ENCODE measurements around the gene ESPN.

DNA sequence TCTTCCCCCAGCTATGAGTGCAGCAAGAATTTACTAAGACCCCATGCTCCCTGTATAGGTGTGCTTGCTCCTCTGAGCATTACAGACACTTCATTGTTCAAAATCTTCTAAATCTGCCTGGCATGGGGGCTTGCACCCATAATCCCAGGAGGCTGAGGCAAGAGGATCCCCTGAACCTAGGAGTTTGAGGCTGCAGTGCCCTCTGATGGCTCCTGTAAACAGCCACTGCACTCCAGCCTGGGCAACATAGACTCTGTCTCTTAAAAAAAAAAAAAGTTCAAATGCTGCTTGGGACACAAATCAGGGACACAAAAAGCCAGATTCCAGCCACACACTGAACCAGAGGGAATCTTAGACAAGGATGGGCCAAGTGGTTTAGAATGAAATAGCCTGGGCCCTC lies 27.6 kb upstream of the ESPN start:
- no peak for TF ChIP-seq POLR2A (IDR thresholded peaks at IDR 0.05; ENCODE audit: low read depth, low read length)
- no peak for TF ChIP-seq TAF1 (IDR thresholded peaks at IDR 0.05; ENCODE audit: borderline replicate concordance, low read depth, low read length)

Measured in GM12892 (cell line).